Right ventricle myocardium superior (tissue), 1 donor: ENCODE measurements around the gene PDS5A. TPM values are rescaled to one million over a fixed set of nuclear protein-coding genes. Genes with fewer than 3 reads are reported as not detected.
"Not testable (repeated sequence)": the region's sequence is repeated elsewhere in the genome, so short reads cannot be mapped to it uniquely, and the experiment has no call there.

ENCODE experiments used
- ATAC-seq: fragments of 200-7000 bp; cut with Tn5 transposase; one replicate; pipeline ENCODE4 v1.9.1; 2020; ENCODE audit warnings: mild to moderate bottlenecking; ENCODE audit not compliant: poor library complexity
- DNase-seq: peaks from one replicate; pipeline ENCODE4 v3.0.0-alpha.2; 2020
- intact Hi-C: fragments of 100-400 bp; cut with DNase I; formaldehyde crosslinking; loops from one replicate; pipeline ENCODE4 v1.11.2; 2022
- total RNA-seq: library from RNA; stranded (reverse); fragmentation: NEBNext Ultra II Directional; extraction: Animal tissue kit (Norgen Biotek cat#: 25700); gene quantifications from one replicate; pipeline ENCODE4 v1.2.1, GENCODE V29; 2021
- donor health status: DM: no; HTN: yes; CAD: no; lungs with severe emphysema.

PDS5A gene
- total RNA-seq, 1 donor from 2014 or later = 31.1 TPM

GRCh38 chr4:39860804-39861203 is 116.9 kb downstream of the PDS5A start:
- intact Hi-C loops = no loop called here
- DNase-seq (no peak), ATAC-seq (no peak)

GRCh38 chr4:39855909-39856512 is 121.7 kb downstream of the PDS5A start:
- intact Hi-C loops = no loop called here
- ATAC-seq = no peak
- DNase-seq = no peak

- no peak for ATAC-seq
- no peak for DNase-seq
- intact Hi-C loops = no loop called here
Observed at GRCh38 chr4:39852636-39853035, 125.1 kb downstream of the PDS5A start.

- no peak for ATAC-seq
- DNase-seq = no peak
- intact Hi-C loops = no loop called here
Observed at GRCh38 chr4:39850727-39851126, 127.0 kb downstream of the PDS5A start.

- ATAC-seq (no peak), DNase-seq (no peak)
Observed at GRCh38 chr4:39846705-39847104, 131.0 kb downstream of the PDS5A start.

DNA sequence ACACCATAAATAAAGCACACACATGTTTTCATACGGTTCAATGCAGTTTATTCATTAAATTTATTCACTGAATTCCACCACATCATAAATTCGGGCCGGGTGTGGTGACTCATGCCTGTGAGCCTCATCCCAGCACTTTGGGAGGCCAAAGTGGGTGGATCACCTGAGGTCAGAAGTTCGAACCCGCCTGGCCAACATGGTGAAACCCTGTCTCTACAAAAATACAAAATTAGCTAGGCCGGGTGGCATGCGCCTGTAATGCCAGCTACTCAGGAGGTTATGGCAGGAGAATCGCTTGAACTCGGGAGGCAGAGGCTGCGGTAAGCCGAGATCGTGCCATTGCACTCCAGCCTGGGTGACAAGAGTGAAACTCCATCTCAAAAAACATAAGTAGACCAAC is 131.6 kb downstream of the PDS5A start:
- intact Hi-C loops = no loop called here
- DNase-seq = no peak
- ATAC-seq = no peak

More at GRCh38 chr4:39846705-39847104, 131.0 kb downstream of the PDS5A start:
- intact Hi-C loops = no loop called here

DNA sequence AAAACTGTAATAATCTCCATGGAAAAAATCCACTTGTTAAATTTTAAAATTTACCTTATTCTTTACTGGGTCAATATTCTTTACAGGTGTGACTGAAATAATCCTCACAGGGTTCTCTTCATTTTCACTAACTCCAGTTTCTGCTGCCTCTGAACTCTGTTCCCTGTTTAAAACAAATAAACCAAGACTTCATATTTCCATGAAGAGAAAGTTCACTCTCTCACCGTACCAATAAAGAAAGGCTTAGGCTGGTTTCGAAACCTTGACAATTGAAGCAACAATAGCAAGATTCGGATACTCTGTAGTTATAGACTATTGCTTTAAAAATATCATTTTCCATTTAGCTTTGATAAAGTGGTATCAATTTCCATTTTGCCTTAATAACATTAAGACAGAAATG is 135.8 kb downstream of the PDS5A start:
- intact Hi-C loops = no loop called here
- no peak for DNase-seq
- ATAC-seq = no peak

GRCh38 chr4:39840516-39840915 is 137.2 kb downstream of the PDS5A start:
- DNase-seq, intact Hi-C loops, ATAC-seq: not testable (repeated sequence)

DNA sequence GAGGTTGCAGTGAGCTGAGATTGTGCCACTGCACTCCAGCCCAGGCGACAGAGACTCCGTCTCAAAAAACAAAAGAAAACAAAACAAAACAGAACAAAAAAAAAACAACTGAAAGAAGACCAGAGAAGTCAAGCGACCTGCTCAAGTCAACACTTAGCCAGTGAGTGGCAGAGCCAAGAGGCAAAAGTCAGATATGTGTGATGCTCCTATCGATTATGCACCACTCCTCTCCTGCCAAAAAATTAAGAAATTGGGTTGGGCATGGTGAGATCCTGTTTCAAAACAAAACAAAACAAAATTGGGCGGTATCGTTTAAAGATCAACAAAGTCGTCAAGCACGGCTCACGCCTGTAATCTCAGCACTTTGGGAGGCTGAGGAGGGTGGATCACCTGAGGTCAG is 137.7 kb downstream of the PDS5A start:
- intact Hi-C loops = no loop called here
- ATAC-seq (no peak), DNase-seq (no peak)

DNA sequence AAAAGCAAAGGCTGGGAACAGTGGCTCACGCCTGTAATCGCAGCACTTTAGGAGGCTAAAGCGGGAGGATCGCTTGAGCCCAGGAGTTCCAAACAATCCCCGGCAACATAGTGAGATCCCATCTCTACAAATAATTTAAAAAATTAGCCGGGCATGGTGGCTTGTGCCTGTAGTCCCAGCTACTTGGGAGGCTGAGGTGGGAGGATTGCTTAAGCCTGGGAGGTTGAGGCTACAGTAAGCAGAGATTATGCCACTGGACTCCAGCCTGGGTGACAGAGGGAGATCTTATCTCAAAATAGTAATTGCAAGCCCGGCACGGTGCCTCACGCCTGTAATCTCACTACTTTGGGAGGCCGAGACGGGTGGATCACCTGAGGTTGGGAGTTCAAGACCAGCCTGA is 139.3 kb downstream of the PDS5A start:
- intact Hi-C loops = not testable (repeated sequence)

DNA sequence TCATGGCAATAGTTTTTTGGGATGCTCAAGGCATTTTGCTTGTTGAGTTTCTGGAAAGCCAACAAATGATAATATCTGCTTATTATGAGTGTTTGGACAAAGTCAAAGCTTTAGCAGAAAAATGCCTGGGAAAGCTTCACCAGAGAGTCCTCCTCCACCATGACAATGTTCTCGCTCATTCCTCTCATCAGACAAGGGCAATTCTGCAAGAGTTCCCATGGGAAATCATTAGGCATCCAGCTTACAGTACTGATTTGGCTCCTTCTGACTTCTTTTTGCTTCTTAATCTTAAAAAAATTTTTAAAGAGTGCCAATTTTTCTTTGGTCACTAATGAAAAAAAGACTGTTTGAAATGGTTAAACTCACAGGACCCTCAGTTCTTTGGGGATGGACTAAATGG is 143.4 kb downstream of the PDS5A start:
- intact Hi-C loops = no loop called here
- ATAC-seq (no peak), DNase-seq (no peak)

More for the DNA sequence above, 139.3 kb downstream of the PDS5A start:
- DNase-seq, ATAC-seq: not testable (repeated sequence)

DNA sequence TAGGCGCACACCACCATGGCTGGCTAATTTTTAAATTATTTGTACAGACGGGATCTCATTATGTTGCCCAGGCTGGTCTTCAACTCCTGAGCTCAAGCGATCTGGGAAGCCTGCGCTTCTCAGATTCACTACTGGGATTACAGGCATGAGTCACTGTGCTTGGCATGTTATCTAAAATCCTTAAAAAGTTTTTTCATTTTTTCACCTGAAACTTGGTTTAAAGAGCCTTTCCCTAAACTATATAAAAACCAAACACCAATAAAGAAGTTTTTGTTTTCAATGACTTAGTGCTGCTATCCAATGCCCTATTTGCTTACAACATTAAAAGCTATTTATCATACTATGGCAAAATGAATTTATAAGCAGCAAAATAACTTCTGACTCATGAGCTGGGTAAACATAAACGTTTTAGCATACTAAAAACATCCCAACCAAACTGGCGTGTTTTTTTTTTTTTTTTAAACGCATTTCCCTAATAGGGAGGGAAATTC is 151.9 kb downstream of the PDS5A start:
- DNase-seq (no peak), ATAC-seq (no peak)
- intact Hi-C loops = no loop called here

- ATAC-seq = no peak
- no peak for DNase-seq
- intact Hi-C loops = no loop called here
Observed at GRCh38 chr4:39825090-39825489, 152.6 kb downstream of the PDS5A start.

GRCh38 chr4:39823191-39823590 is 154.5 kb downstream of the PDS5A start:
- DNase-seq (no peak), ATAC-seq (peak; percentile 41)
- intact Hi-C loops = no loop called here

DNA sequence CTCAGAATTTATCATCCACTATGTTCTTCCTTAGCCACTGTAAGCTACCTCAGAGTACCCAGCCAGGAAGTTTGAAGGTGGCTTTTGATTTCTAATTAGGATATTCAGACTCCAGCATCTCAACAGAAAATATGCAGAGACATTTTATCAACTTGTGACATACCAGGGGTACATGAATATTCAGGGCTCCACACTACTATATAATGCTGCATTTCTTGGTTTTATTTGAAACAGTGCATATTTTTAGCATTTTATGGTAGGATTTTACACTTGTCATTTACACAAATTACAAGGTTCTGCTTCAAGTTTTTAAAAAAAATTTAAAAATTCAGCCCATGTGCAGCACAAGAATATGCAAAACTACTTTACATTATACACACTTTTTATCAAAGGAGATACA is 155.0 kb downstream of the PDS5A start:
- ATAC-seq (no peak), DNase-seq (no peak)
- intact Hi-C loops = no loop called here

GRCh38 chr4:39821951-39822350 is 155.8 kb downstream of the PDS5A start:
- ATAC-seq = no peak
- intact Hi-C loops = no loop called here
- no peak for DNase-seq

DNA sequence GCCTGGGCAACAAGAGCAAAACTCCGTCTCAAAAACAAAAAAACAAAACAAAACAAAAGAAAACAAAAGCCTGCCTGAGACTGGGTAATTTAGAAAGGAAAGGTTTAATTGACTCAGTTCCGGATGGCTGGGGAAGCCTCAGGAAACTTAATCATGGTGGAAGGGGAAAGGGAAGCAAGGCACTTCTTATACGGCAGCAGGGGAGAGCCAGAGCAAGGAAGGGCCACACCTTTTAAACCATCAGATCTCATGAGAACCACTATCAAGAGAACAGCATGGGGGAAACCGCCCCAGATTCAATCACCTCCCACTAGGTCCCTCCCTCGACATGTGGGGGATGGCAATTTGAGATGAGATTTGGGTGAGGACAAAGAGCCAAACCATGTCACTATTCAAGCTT is 157.5 kb downstream of the PDS5A start:
- intact Hi-C loops = no loop called here
- DNase-seq = no peak
- no peak for ATAC-seq

DNA sequence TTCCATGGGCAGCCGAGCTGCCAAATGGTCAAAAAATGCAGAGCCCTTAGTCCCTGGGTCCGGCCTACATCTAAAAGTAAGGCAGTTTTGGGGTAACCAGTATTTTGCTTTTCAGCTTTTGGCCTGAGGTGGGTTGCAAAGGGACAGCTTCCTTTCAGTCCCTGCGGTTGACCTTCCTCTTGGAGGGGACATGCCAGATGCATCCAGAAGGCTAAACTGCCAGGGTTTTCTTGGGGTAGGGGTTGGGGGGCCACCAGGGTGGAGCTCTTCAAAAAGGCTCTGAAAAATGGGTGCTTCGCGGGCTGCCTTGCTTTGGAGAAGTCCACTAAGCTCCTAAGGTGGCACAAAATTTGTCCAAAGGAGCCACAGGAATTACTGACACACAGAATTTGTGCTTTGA is 159.1 kb downstream of the PDS5A start:
- DNase-seq (no peak), ATAC-seq (no peak)
- intact Hi-C loops = no loop called here

DNA sequence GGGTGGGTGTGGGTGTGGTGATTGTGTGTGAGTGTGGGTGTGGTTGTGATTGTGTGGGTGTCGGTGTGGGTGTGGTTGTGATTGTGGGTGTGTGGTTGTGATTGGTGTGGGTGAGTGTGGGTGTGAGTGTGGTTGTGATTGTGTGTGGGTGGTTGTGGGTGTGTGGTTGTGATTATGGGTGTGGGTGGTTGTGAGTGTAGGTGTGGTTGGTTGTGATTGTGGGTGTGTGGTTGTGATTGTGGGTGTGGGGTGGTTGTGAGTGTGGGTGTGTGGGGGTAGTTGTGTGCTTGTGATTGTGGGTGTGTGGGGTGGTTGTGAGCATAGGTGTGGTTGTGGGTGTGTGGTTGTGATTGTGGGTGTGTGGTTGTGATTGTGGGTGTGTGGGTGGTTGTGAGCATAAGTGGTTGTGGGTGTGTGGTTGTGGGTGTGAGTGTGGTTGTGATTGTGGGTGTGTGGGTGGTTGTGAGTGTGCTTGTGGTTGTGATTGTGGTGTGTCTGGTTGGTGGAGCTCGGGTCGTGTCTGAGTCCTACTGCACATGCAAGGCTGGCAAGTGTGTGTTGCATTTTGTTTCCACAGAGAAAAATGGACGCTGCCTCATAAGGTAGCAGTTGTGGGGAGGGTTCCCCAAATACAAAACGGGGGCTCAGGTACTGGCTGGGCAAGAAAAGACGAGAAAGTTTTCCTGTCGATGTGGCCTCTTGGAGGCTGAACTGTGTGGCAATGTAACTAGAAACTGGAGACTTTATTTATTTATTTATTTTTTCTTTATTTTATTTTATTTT is 163.1 kb downstream of the PDS5A start:
- DNase-seq (no peak), ATAC-seq (no peak)
- intact Hi-C loops = no loop called here

DNA sequence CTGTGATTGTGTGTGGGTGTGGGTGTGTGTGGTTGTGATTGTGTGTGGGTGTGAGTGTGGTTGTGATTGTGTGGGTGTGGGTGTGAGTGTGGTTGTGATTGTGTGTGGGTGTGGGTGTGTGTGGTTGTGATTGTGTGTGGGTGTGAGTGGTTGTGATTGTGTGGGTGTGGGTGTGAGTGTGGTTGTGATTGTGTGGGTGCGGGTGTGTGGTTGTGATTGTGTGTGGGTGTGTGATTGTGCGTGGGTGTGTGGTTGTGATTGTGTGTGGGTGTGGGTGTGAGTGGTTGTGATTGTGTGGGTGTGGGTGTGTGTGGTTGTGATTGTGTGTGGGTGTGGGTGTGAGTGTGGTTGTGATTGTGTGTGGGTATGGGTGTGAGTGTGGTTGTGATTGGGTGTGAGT is 163.9 kb downstream of the PDS5A start:
- intact Hi-C loops, DNase-seq, ATAC-seq: not testable (repeated sequence)
